ENCODE data around the gene NRDE2. TPM values are rescaled to one million over a fixed set of nuclear protein-coding genes. Genes with fewer than 3 reads are reported as not detected.

NRDE2 gene
- total and polyA plus RNA-seq, 8 donors, result 7.0 to 12.7 (median 9.3) TPM

DNA sequence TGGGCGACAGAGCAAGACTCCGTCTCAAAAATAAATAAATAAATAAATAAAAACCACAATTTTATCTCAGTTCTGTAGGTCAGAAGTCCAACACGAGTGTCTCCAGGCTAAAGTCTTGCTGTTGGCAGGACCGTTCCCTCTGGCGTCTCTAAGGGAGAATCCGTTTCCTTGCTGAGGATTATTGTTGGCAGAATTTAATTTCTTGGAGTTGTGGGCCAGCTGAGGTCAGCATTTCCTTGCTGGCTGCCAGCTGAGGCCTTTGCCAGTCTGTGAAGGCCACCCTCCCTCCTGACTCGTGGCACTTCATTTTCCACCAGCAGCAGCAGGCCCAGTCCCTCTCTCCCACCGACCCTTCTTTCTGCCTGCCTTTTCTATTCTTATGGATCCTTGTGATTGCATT lies 58.2 kb downstream of the NRDE2 start:
- FAIRE-seq (no peak), DNase-seq (no peak), ATAC-seq (peak in 3 of 4 donors; percentile 24 to 46 (median 24))
- Histone ChIP-seq H3K27ac (no peak overlapping the region), H3K27me3 (no peaks in the 10 kb centered on the region), H3K9me3 (no peaks in the 10 kb centered on the region), H3K4me1 (no peaks in the 10 kb centered on the region), H3K36me3 (peaks cover 0 to 41% (median 27%) of the 10 kb centered on the region in 3 donors), H3K4me3 (no peak overlapping the region)
- intact Hi-C loops (cut with DNase I), result no loop called here
- TF ChIP-seq, protein P1, sequence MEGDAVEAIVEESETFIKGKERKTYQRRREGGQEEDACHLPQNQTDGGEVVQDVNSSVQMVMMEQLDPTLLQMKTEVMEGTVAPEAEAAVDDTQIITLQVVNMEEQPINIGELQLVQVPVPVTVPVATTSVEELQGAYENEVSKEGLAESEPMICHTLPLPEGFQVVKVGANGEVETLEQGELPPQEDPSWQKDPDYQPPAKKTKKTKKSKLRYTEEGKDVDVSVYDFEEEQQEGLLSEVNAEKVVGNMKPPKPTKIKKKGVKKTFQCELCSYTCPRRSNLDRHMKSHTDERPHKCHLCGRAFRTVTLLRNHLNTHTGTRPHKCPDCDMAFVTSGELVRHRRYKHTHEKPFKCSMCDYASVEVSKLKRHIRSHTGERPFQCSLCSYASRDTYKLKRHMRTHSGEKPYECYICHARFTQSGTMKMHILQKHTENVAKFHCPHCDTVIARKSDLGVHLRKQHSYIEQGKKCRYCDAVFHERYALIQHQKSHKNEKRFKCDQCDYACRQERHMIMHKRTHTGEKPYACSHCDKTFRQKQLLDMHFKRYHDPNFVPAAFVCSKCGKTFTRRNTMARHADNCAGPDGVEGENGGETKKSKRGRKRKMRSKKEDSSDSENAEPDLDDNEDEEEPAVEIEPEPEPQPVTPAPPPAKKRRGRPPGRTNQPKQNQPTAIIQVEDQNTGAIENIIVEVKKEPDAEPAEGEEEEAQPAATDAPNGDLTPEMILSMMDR (IDR thresholded peaks at IDR 0.05), result no peak
- WGBS, 2 donors, result 67 to 75% methylated on average over 8 of the region's 8 CpGs

GRCh38 chr14:90272523-90272922 lies 59.2 kb downstream of the NRDE2 start:
- DNase-seq, result no peak
- intact Hi-C loops (cut with DNase I), result no loop called here
- Histone ChIP-seq H3K27me3 (no peaks in the 10 kb centered on the region), H3K27ac (no peak overlapping the region), H3K4me1 (no peaks in the 10 kb centered on the region), H3K36me3 (peaks cover 0 to 40% (median 27%) of the 10 kb centered on the region in 3 donors), H3K9me3 (no peaks in the 10 kb centered on the region), H3K4me3 (no peak overlapping the region)
- peak in 1 of 4 donors; percentile 38 for ATAC-seq
- WGBS, 2 donors, result 87 to 96% methylated on average over 9 to 10 of the region's 10 CpGs
- TF ChIP-seq, protein P1 (IDR thresholded peaks at IDR 0.05), result no peak
- FAIRE-seq, result no peak

DNA sequence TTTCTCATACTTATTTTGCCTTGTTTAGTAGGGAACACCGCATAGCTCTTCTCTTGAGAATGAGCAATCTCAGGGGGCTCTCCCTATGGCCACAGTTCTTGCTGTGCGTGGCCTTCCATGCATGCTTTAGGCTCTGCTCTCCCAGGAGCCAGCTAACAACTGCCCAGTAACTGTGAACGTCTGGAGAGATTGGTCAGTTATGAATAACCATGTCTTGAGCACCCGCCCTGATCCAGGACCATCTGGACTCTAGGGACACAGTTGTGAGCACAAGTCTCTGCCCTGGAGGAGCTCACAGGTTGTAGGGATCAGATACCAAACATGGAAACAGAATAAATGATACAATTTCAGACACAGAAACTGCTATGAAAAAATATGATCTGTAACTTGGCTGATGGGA lies 63.3 kb downstream of the NRDE2 start:
- FAIRE-seq (no peak), ATAC-seq (no peak), DNase-seq (no peak)
- intact Hi-C loops (cut with DNase I), result no loop called here
- TF ChIP-seq, protein P1 (IDR thresholded peaks at IDR 0.05), result no peak
- Histone ChIP-seq H3K4me3 (no peak overlapping the region), H3K27me3 (no peaks in the 10 kb centered on the region), H3K36me3 (peaks cover 0 to 68% (median 41%) of the 10 kb centered on the region in 3 donors), H3K9me3 (no peaks in the 10 kb centered on the region), H3K4me1 (no peaks in the 10 kb centered on the region), H3K27ac (no peak overlapping the region)
- 88 to 96% methylated on average over 4 of the region's 4 CpGs for WGBS, 2 donors

- Histone ChIP-seq H3K27me3 (no peaks in the 10 kb centered on the region), H3K9me3 (no peaks in the 10 kb centered on the region), H3K36me3 (peaks cover 0 to 74% (median 40%) of the 10 kb centered on the region in 3 donors), H3K4me3 (no peak overlapping the region), H3K27ac (no peak overlapping the region), H3K4me1 (no peaks in the 10 kb centered on the region)
- DNase-seq (no peak), ATAC-seq (no peak), FAIRE-seq (no peak)
- WGBS, 2 donors, result 95 to 97% methylated on average over 8 to 9 of the region's 9 CpGs
- intact Hi-C loops (cut with DNase I), result no loop called here
- TF ChIP-seq, protein P1 (IDR thresholded peaks at IDR 0.05), result no peak
Measured at GRCh38 chr14:90266441-90267154, 65.1 kb downstream of the NRDE2 start.

DNA sequence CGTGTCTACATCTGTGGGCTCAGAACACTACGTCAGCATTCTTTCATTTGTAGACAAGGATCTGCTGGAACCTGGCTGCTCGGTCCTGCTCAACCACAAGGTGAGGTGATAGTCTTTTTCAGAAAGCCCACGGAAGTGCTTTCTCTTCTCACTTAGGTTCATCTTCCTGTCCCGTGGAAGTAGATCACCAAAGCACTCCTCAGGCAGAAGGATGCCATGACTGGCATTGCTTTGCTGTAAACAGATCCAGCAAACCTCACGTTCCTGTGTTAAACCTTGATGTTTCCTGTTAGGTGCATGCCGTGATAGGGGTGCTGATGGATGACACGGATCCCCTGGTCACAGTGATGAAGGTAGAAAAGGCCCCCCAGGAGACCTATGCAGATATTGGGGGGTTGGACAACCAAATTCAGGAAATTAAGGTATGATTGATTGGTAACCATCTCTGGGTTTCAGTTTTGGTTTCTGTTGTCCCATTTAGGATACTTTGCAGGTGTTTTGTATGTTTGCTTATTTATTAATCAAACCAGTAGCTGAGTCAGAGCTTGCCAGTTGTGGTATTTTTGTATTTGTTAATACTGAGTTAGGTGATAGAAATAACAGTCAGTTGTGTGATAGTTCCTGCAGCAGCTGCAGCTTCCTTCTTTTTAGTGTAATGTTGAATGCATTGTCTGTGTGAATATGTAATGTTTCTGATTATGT lies 67.8 kb downstream of the NRDE2 start:
- H3K4me1 ChIP-seq, result no peaks in the 10 kb centered on the region
- peaks cover 0 to 66% (median 26%) of the 10 kb centered on the region in 3 donors for H3K36me3 ChIP-seq
- 83 to 88% methylated on average over 7 to 8 of the region's 8 CpGs for WGBS, 2 donors
- FAIRE-seq (no peak), DNase-seq (no peak), ATAC-seq (no peak)
- no peak overlapping the region for H3K27ac ChIP-seq
- no peaks in the 10 kb centered on the region for H3K9me3 ChIP-seq
- TF ChIP-seq, protein P1 (IDR thresholded peaks at IDR 0.05), result no peak
- H3K4me3 ChIP-seq, result no peak overlapping the region
- H3K27me3 ChIP-seq, result no peaks in the 10 kb centered on the region
- intact Hi-C loops (cut with DNase I), result no loop called here
